Peyer's patch (tissue), 4 donors: Measurements from ENCODE around the gene PGGT1B.

Experiments used
- CTCF ChIP-seq, 6 experiments: fragments of 450-650 bp in 4 of 6; fragments of 200-600 bp in 2 of 6; sonication (generic) in 1 of 6; IDR thresholded peaks; one replicate each; pipeline ENCODE4 v1.5.1; 2017 to 2019; ENCODE audit warnings: antibody characterized with exemption in 6 of 6, mild to moderate bottlenecking in 3 of 6, moderate library complexity in 1 of 6
- POLR2A ChIP-seq, 2 donors: fragments of 450-650 bp; IDR thresholded peaks; one replicate each; pipeline ENCODE4 v1.5.1; 2017; ENCODE audit warnings: antibody characterized with exemption in 2 of 2, mild to moderate bottlenecking in 2 of 2, moderate library complexity in 2 of 2

GRCh38 chr5:115265220-115265619, 2.5 kb upstream of the PGGT1B start:
- TF ChIP-seq CTCF (IDR thresholded peaks at IDR 0.05) (no peak), POLR2A (IDR thresholded peaks at IDR 0.05) (no peak)
